Panc1 (cell line): ENCODE data around the gene SCAF4. TPM values are rescaled to one million over a fixed set of nuclear protein-coding genes. Genes with fewer than 3 reads are reported as not detected.

ENCODE experiments used
- ATAC-seq: fragments of 200-7000 bp; cut with Tn5 transposase; 2 replicates; pipeline ENCODE4 v1.9.1; 2020; ENCODE audit warnings: mild to moderate bottlenecking, moderate library complexity
- BruUV-seq: library from RNA; stranded (reverse); fragments of 400-500 nt; replicated peaks from 2 replicates; lab custom pipeline; 2021; lab: Mats Ljungman, UMichigan
- CTCF ChIA-PET: fragments of 300-600 bp; sonication (Branson Sonifier 250); formaldehyde crosslinking; loops from one replicate; lab custom pipeline; 2022; ENCODE audit warnings: antibody characterized with exemption; lab: Charles Lee
- POLR2A ChIA-PET: fragments of 300-600 bp; sonication (Branson Sonifier 250); formaldehyde crosslinking; loops from one replicate; lab custom pipeline; 2022; ENCODE audit warnings: antibody characterized with exemption; lab: Charles Lee
- DNase-seq: peaks from one replicate; pipeline ENCODE4 v3.0.0-alpha.2; 2010; ENCODE audit warnings: low read depth, low spot score
- H3K27ac ChIP-seq: 2 replicates; pipeline ENCODE4 v1.5.1; 2011; ENCODE audit warnings: mild to moderate bottlenecking, low read length, inconsistent platforms
- H3K27me3 ChIP-seq: fragments of 200-500 bp; sonication (Bioruptor generic); 2 replicates; pipeline ENCODE4 v1.6.0; 2014; ENCODE audit warnings: low read length, inconsistent platforms; ENCODE audit not compliant: control insufficient read depth, insufficient read depth
- H3K36me3 ChIP-seq: fragments of 200-500 bp; sonication (Bioruptor generic); 2 replicates; pipeline ENCODE4 v1.5.1; 2014; ENCODE audit warnings: inconsistent platforms, mild to moderate bottlenecking, low read length, moderate library complexity; ENCODE audit not compliant: control insufficient read depth, insufficient read depth
- H3K4me1 ChIP-seq: 2 replicates; pipeline ENCODE4 v1.5.1; 2011; ENCODE audit warnings: inconsistent platforms, mild to moderate bottlenecking, low read length, moderate library complexity; ENCODE audit not compliant: control insufficient read depth, insufficient read depth
- H3K4me3 ChIP-seq, 2 experiments: 2 replicates each; pipeline ENCODE4 v1.5.1; 2011 to 2012; ENCODE audit warnings: low read depth in 2 of 2, low read length in 2 of 2, mild to moderate bottlenecking in 2 of 2, inconsistent platforms in 1 of 2, moderate library complexity in 1 of 2
- H3K9me3 ChIP-seq: fragments of 200-500 bp; sonication (Bioruptor generic); 2 replicates; pipeline ENCODE4 v1.5.1; 2014; ENCODE audit warnings: low read depth, mild to moderate bottlenecking, inconsistent platforms, low read length, moderate library complexity; ENCODE audit not compliant: control insufficient read depth, insufficient read depth
- CTCF ChIP-seq: fragments of 450-650 bp; IDR thresholded peaks from 2 replicates; pipeline ENCODE4 v1.5.1; 2017; ENCODE audit warnings: mild to moderate bottlenecking
- POLR2AphosphoS5 ChIP-seq: IDR thresholded peaks from 2 replicates; pipeline ENCODE4 v1.6.1; 2012; ENCODE audit warnings: mild to moderate bottlenecking, low read depth, low read length, moderate library complexity
- REST ChIP-seq, 2 experiments: IDR thresholded peaks; 2 replicates each; pipeline ENCODE4 v1.6.1; 2011 to 2012; ENCODE audit warnings: low read depth in 2 of 2, control low read depth in 1 of 2, low read length in 1 of 2, mild to moderate bottlenecking in 1 of 2, moderate library complexity in 1 of 2; ENCODE audit not compliant: insufficient read depth in 1 of 2
- SIN3A ChIP-seq: IDR thresholded peaks from 2 replicates; pipeline ENCODE4 v1.6.1; 2012; ENCODE audit warnings: low read depth, mild to moderate bottlenecking, low read length, moderate library complexity, borderline replicate concordance; ENCODE audit not compliant: insufficient read depth
- TCF7L2 ChIP-seq: IDR thresholded peaks from 2 replicates; pipeline ENCODE4 v1.6.1; 2011; ENCODE audit warnings: mild to moderate bottlenecking, low read depth, low read length, inconsistent platforms
- in situ Hi-C: cut with HindIII; loops from 2 replicates; pipeline ENCODE4 v1.10.0; 2016; ENCODE audit warnings: low sequenced_read_pairs, low pct_unique_long_range_greater_than_20kb
- intact Hi-C: fragments of 100-400 bp; cut with micrococcal nuclease; formaldehyde crosslinking; loops from one replicate; pipeline ENCODE4 v1.10.0; 2022; ENCODE audit not compliant: unreplicated experiment
- total RNA-seq: library from RNA; stranded (reverse); gene quantifications from one replicate; pipeline ENCODE4 v1.2.1, GENCODE V29; 2021; ENCODE audit not compliant: unreplicated experiment

Gene SCAF4
- total RNA-seq, 1 experiment from 2014 or later = 28.4 TPM

DNA sequence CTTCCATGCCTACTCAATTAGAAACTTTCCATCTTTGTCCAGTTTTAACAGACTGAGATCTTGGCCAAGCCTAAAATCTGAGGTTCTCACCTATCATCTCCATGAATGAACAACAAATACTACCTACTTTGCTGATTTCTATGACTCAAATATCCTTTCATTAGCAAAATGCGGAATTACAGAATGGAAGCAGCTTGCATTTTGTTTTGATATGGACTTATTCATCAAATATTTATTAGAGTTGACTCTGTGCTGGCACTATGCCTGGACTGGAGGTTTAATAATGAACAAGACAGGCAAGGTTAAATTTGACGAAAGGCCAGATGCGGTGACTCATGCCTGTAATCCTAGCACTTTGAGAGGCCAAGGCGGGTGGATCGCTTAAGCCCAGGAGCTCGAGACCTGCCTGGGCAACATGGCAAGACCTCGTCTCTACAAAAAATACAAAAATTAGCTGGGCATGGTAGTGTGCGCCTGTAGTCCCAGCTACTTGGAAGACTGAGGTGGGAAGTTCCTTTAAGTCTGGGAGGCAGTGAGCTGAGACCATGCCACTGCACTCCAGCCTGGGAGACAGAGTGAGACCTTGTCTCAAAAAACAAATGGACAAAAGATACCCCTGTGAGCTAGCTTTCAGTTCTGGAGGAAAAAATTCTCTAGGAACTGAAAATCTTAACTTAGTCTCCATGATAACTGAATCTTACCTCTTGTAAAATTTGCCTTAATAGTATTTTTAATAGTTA is 101.8 kb downstream of the SCAF4 start:
- intact Hi-C loops = no loop called here
- ChIA-PET CTCF (no interaction called here), POLR2A (no interaction called here)
- no peak overlapping the region for H3K4me3 ChIP-seq
- no peaks in the 10 kb centered on the region for H3K9me3 ChIP-seq
- in situ Hi-C loops = no loop called here
- no peak overlapping the region for H3K27ac ChIP-seq
- ATAC-seq = no peak
- no peaks in the 10 kb centered on the region for H3K36me3 ChIP-seq
- H3K4me1 ChIP-seq = 0 out of 2 replicates have a peak, but pooled peaks cover 5% of the 10 kb centered on the region
- DNase-seq = peak; percentile 73
- no TSS peak for BruUV-seq
- TF ChIP-seq SIN3A (no peak), POLR2AphosphoS5 (no peak), TCF7L2 (no peak), CTCF (no peak), REST (IDR thresholded peaks at IDR 0.05; ENCODE audit: insufficient read depth in 1 of 2, low read depth in 2 of 2, low read length in 1 of 2) (no peak)
- no peaks in the 10 kb centered on the region for H3K27me3 ChIP-seq

GRCh38 chr21:31624961-31625491 is 106.9 kb downstream of the SCAF4 start:
- Histone ChIP-seq H3K4me1 (0 out of 2 replicates have a peak, but pooled peaks cover 4% of the 10 kb centered on the region), H3K27ac (no peak overlapping the region), H3K36me3 (no peaks in the 10 kb centered on the region), H3K4me3 (no peak overlapping the region), H3K9me3 (no peaks in the 10 kb centered on the region), H3K27me3 (no peaks in the 10 kb centered on the region)
- DNase-seq = no peak
- no peak for TF ChIP-seq POLR2AphosphoS5
- ChIA-PET CTCF (no interaction called here), POLR2A (no interaction called here)
- no TSS peak for BruUV-seq
- intact Hi-C loops (no loop called here), in situ Hi-C loops (no loop called here)
- ATAC-seq = no peak

DNA sequence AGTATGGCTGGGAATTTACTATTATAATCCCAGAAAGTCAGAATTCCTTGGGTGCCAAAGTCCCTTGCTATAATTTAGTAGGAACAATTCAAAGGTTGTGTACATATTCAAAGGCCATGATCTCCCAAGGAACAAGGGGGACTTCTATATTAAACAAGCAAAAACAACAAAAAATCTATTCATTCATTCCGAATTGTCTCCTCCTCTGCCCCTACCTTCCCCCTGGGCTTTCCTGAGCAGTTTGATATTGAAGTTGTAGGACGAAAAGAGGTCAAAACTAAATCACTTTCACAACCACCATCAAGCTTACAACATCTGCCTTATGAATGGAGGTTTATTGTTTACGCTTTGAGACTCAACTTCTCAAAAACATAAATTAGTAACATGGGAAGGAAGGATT is 107.7 kb downstream of the SCAF4 start:
- TF ChIP-seq CTCF (no peak), TCF7L2 (no peak), REST (IDR thresholded peaks at IDR 0.05; ENCODE audit: insufficient read depth in 1 of 2, low read depth in 2 of 2, low read length in 1 of 2) (no peak), SIN3A (no peak)
- Histone ChIP-seq H3K4me1 (no peaks in the 10 kb centered on the region), H3K4me3 (no peak overlapping the region), H3K36me3 (no peaks in the 10 kb centered on the region), H3K27me3 (no peaks in the 10 kb centered on the region), H3K27ac (no peak overlapping the region), H3K9me3 (no peaks in the 10 kb centered on the region)
- POLR2A ChIA-PET = no interaction called here
- in situ Hi-C loops (no loop called here), intact Hi-C loops (no loop called here)
- DNase-seq = no peak
- CTCF ChIA-PET = no interaction called here
- no TSS peak for BruUV-seq
- no peak for ATAC-seq
